ENCODE data around the gene S100A14.
"Not testable (repeated sequence)": the region's sequence is repeated elsewhere in the genome, so short reads cannot be mapped to it uniquely, and the experiment has no call there.

Gene S100A14

DNA sequence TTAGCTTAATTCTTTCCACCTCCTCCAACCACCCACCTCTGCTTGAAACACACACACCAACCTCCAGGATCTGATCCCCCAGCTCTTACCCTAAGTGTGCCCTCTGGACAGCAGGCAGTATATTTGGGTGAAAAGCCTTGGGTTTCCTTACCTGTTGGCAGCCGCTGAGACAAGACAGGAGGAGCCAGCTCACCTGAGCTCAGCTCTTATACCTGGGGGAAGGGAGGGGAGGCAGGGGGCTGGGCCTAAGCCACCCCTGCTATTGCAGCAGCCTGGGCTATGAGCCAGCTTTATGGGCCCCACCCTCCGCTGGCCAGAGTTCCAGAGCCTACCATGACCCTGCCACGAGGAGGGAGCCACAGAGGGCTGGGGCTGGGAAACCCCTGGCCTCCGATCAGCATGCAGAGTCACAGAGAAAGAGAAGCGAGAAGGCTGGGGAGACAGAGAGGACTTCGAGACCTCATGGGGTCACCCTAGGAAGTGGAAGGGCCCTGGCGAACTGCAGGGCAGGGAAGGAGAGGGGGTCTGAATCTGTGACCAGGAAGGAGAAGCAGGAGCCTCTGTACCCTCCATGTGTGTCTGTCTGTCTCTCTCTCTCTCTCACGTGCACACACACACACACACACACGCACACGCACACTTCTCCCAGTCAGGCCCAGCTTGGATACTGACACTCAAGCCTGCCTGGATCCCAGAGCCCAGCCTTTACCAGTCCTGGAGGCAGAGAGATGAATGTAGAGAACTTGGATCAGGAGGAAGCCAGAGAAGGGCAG, at the start of gene S100A14:
S100A14 (minus strand) TSS at position 182 of the 773 bp plus-strand sequence. CDS start 467 bp downstream, outside the sequence.
- DNase-seq, result no peak

- DNase-seq, result no peak
Measured at GRCh38 chr1:153663211-153663610, 47.1 kb upstream of the S100A14 start.

GRCh38 chr1:153662269-153662668, 46.1 kb upstream of the S100A14 start:
- no peak for DNase-seq

GRCh38 chr1:153661111-153661708, 45.1 kb upstream of the S100A14 start:
- DNase-seq, result no peak

GRCh38 chr1:153659656-153660055, 43.5 kb upstream of the S100A14 start:
- DNase-seq, result no peak

DNA sequence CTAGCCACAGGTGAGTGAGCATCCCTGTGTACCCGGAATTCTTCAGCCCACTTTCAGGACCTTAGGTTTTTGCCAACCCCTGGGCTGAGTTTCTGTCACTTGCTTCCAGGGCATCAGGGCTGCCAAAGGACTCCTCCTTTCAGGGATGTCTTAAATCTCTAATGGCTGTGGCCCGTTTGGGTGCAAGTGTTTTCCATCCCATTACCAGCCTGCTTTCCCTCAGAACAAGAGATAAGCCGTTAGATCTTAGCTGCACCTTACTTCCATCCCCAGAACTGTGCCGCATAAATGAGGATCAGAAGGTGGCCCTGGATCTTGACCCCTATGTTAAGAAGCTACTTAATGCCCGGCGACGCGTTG, 43.0 kb upstream of the S100A14 start:
- DNase-seq, result no peak

GRCh38 chr1:153658400-153659174, 42.5 kb upstream of the S100A14 start, which contains the start of gene SNAPIN:
SNAPIN (plus strand) TSS chr1:153658703; CDS start chr1:153658744, 41 bp downstream.
- DNase-seq, result peak; percentile 95

DNA sequence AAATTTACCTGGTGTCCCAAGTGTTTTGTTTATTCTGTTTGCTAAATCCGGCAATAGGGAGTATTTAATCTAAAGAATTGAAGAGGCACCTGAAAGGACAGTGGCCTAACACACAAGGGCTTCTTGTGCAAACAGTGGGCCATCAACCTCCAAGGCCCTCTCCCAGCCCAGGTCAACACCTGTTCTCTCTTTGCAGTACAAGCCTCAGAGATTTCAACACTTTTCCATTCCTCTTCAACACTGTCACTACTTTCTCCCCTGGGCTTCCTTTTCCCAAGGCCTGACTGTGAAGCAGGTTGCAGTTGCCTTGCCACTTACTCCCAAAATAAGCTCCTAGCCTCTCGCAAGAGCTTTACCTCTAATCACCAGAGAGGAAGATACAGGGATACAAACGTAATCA, 39.2 kb upstream of the S100A14 start:
- DNase-seq, result no peak

DNA sequence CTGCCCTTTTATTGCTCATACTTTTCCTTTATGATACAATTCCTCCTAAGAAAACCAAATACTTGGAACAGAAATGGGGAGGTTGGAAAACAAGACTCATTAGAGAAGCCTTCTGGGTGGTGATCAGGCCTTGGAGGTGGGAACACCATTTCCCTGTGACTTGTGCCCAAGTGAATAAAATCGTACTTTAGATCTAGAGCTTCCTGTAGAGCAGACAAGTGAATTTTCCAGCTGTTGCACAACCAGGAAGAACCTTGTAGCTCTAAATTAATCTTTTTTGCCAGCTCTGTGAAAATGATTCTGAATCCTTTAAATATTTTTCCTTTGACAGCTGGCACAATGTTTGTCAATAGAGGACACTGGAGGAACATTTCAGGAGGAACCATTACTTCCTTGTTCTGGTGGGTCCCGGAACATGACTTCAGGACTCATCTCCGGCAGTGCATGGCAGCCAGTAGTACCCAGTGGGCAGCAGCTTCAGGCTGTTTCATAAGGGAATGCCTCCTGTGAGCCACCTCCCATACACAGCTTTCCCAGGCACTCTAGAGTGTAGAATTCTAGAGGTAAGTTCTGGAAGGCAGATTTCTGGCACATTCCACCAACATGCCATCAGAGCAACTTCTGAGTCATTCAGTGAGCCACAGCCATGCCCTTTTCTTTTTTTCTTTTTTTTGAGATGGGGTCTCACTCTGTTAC, 36.8 kb upstream of the S100A14 start:
- DNase-seq, result no peak

DNA sequence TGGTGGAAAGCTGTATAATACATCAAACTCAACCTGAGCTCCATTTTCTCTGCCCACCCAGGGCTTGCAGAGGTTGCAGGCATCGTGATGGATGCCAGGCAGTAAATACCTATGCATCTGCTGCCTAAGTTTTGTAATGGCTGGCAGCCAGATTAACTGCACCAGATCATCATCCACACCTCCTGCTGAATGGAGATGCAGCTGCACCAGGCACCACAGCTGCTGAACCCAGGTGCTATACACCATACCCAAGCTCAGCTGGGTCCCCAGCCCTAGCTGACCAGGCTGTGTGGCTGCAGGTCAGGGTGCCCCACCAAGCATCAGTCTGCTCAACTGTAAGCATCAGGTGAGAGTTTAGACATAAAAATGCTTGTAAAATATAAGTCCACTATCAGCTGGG, 35.6 kb upstream of the S100A14 start:
- no peak for DNase-seq

GRCh38 chr1:153649863-153650235, 33.7 kb upstream of the S100A14 start:
- no peak for DNase-seq

DNA sequence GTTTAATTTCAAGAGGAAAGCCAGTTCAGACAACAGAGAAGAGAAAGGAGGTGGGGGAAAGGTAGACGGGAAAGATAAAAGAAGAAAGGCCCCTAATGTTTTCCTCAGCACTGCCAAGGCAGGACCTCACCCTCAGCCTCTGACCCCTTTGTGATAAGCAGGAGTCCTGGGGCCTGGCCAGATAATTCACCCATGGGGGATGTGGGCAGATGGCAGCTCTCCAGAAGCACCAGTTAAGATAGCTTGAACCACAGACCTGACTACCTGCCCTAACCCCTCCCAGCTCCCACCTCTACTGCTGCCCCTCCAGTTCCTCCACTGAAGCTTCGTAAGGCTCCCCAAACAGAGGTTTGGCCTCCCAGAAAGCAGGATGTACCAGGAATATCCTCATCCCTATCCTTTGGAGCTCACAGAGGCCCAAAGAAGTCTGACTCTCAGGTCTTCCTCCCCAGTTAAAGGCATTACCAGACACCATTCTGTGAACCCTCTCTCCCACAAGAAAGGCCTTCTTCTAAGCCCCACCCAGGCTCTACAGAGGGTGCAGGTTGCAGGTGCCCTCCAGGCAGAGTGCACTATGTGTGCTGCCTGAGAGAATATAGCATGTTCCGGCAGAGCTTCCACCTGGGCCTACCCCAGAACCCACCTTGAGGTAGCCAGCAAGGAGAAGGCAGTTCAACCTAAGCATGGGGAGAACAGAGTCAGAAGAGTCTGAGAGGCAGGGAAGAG, 33.2 kb upstream of the S100A14 start:
- no peak for DNase-seq

DNA sequence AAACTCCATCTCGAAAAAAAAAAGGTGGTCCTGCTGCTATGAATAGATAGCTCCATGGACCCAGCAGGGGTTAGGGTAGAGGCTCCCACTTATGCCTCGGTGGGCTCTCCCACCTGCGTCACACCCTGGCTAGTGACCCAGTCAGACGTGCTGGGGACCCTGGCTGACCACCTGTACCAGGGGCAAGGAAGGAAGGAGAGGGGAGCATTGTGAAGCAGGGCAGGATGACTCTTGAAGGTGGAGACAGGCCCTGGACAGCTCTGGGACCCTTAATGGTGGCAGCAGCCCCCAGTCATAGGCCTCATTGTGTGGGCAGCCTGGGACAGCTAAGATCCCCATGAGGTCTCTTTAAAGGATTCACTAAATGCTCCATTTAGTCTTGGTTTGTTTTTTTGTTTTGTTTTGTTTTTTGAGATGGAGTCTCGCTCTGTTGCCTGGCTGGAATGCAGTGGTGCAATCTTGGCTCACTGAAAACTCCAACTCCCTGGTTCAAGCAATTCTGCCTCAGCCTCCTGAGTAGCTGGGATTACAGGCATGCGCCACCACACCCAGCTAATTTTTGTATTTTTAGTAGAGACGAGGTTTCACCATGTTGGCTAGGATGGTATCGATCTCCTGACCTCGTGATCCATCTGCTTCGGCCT, 32.0 kb upstream of the S100A14 start:
- no peak for DNase-seq

- DNase-seq, result no peak
Measured at GRCh38 chr1:153647346-153647714, 31.2 kb upstream of the S100A14 start.

DNA sequence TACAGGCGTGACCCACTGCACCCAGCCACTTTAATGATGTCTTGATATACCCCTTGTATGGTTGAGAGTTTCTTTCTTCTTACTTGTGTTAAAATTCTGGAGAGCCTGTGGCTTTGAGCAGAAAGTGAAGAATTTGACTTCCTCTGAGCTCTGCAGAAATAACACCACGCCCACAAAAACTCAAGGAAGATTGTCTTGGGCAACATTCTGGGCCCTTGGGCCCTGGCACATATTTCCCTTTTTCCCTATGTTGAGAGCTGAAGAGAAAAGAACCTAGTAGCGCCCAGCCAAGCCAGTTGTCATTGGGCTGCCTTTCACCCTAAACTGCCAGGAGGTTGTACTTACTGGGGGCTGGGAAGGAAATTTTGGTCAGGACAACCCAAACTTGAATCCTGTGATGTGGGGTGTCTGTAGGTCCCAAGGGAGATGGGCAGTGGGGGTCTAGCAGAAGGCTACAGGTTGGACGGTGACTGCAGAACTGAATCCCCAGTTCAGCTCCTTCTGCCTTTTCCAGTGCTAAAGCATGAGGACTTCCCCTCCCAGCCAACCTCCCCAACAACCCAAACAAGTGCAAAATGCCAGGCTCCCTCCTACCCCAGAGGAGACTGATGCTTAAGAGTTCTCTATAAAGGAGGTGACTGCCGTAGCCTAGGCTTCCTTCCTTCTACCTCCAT, 30.7 kb upstream of the S100A14 start:
- DNase-seq, result no peak

DNA sequence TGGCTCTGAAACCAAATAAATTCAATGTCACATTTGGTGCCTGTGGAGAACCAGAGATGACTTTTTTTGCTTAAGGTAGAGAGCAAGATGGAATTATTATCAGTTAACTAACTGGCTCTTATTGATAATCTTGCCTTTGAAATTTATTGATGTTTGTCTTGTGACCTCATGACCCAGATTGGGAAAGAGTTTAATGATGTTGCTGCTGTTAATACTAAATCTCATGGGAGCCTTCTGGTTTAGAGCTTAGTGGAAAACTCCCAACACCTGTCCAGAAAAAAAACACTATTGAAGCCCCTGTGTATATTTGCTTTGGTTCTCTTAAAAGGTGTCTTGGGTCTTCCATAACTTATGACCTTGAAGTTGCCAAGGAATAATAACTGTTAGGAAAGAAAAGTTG, 27.7 kb upstream of the S100A14 start:
- DNase-seq, result no peak

- DNase-seq, result no peak
Measured at GRCh38 chr1:153643100-153643499, 27.0 kb upstream of the S100A14 start.

DNA sequence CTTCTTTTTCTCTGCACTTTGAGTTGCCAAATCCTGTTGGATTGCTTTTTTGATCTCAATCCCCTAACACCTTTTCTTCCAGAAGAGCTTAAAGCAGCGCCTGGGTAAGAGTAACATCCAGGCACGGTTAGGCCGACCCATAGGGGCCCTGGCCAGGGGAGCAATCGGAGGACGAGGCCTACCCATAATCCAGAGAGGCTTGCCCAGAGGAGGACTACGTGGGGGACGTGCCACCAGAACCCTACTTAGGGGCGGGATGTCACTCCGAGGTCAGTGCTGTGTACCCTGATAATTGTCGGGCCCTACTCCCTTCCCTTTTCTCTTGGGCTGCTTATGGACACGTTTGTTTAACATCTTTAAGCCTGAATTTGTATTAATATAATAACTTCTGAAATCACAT, 26.0 kb upstream of the S100A14 start:
- DNase-seq, result no peak

DNA sequence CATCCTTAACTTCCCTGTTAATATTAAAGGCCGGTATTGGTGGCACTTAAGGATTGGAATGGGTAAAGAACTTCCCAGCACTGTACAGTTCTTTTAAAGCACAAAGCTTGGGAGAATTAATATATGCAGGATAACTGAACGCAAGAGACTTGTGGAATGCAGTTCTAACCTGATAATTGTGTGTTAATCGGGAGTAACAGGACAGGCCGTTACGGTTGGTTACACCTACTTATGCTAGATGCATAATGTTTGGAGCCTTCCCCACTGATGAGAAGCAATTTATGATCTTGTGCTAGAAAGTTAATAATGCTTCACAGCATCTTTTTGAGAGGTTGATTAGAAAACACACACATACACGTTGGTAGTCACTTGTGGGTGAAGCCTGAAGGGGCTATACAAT, 24.7 kb upstream of the S100A14 start:
- no peak for DNase-seq

DNA sequence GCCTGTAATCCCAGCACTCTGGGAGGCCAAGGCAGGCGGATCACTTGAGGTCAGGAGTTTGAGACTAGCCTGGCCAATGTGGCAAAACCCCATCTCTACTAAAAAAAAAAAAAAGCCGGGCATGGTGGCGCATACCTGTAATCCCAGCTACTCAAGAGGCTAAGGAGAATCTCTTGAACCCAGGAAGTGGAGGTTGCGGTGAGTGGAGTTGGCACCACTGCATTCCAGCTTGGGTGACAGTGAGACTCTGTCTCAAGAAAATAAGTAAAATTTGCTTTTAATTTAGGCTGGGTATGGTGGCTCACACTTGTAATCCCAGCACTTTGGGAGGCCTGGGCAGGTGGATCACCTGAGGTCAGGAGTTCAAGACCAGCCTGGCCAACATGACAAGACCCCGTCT, 24.1 kb upstream of the S100A14 start:
- not testable (repeated sequence) for DNase-seq

GRCh38 chr1:153639280-153639679, 23.2 kb upstream of the S100A14 start:
- DNase-seq, result no peak

DNA sequence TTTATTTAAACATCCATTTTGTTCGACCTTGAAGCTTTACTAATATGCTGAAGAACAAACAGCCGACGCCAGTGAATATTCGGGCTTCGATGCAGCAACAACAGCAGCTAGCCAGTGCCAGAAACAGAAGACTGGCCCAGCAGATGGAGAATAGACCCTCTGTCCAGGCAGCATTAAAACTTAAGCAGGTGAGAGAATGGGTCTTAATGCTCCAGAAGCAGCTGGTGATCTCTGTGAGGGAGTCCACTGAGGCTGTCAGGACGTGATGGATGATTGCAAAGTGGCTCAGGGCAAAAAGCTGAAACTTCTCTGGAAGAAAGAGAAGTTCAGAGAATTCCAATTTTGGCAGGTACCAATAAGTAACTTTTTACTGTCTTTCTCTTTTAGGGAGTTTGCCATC, 22.1 kb upstream of the S100A14 start:
- no peak for DNase-seq

Data from activated CD4-positive, alpha-beta T cell treated with anti-CD3 and anti-CD28 coated beads for 48 hours (primary cell).